Measurements from ENCODE around the gene PKLR. TPM values are rescaled to one million over a fixed set of nuclear protein-coding genes. Genes with fewer than 3 reads are reported as not detected.
A peak's percentile ranks its signal among the peaks of the same experiment; 100 is the strongest.

PKLR gene
- total RNA-seq, 1 experiment from 2014 or later: not detected

GRCh38 chr1:155253208-155253607 lies 48.0 kb downstream of the PKLR start:
- H3K36me3 ChIP-seq (ENCODE audit: control insufficient read depth, insufficient read depth, low read length): no peaks in the 10 kb centered on the region
- Mint-ChIP-seq H3K27ac (ENCODE audit: unreplicated experiment) (no peak overlapping the region), H3K4me3 (ENCODE audit: unreplicated experiment) (peak overlapping the region; percentile 92), H3K9me3 (ENCODE audit: unreplicated experiment) (no peaks in the 10 kb centered on the region), H3K4me1 (ENCODE audit: low read depth, unreplicated experiment) (peaks cover 22% of the 10 kb centered on the region), H3K27me3 (ENCODE audit: insufficient read depth, unreplicated experiment) (no peaks in the 10 kb centered on the region), H3K36me3 (ENCODE audit: insufficient read depth, unreplicated experiment) (peaks cover 15% of the 10 kb centered on the region)
- intact Hi-C loops (cut with micrococcal nuclease; ENCODE audit: unreplicated experiment): no loop called here
- no peaks in the 10 kb centered on the region for H3K9me3 ChIP-seq
- no peak overlapping the region for H3K4me3 ChIP-seq (ENCODE audit: low read depth, low read length)
- ChIA-PET CTCF (no interaction called here), POLR2A (no interaction called here)
- H3K4me1 ChIP-seq: peaks cover 4% of the 10 kb centered on the region; the same call in 1 of the 2 replicates
- TF ChIP-seq, protein P1, sequence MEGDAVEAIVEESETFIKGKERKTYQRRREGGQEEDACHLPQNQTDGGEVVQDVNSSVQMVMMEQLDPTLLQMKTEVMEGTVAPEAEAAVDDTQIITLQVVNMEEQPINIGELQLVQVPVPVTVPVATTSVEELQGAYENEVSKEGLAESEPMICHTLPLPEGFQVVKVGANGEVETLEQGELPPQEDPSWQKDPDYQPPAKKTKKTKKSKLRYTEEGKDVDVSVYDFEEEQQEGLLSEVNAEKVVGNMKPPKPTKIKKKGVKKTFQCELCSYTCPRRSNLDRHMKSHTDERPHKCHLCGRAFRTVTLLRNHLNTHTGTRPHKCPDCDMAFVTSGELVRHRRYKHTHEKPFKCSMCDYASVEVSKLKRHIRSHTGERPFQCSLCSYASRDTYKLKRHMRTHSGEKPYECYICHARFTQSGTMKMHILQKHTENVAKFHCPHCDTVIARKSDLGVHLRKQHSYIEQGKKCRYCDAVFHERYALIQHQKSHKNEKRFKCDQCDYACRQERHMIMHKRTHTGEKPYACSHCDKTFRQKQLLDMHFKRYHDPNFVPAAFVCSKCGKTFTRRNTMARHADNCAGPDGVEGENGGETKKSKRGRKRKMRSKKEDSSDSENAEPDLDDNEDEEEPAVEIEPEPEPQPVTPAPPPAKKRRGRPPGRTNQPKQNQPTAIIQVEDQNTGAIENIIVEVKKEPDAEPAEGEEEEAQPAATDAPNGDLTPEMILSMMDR (IDR thresholded peaks at IDR 0.05; ENCODE audit: insufficient read depth in 1 of 2, low read depth in 1 of 2, low read length in 1 of 2, severe bottlenecking in 1 of 2, unreplicated experiment in 1 of 2): no peak
- DNase-seq: no peak
- no peaks in the 10 kb centered on the region for H3K27me3 ChIP-seq (replicated peaks; ENCODE audit: control insufficient read depth, insufficient read depth, low read length)
- BruUV-seq (replicated peaks): no TSS peak

DNA sequence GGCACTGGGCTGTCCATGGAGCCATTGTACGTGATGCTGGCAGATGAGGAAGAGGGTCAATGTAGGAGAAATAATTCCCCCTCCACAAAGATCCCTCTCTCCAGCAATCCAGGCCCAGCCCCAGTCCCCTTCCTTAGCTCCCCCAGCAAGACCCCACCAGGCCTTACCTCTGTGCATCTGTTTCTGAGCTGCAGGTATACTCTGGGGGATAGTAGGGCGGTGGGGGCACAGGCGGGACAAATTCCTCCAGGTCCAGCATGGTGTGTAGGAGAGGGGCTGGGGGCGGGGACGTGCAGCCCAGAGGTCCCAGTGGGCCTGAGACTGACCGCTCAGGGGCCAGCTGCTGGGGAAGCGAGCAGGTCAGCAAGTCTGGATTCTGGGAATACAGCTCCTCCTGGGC lies 49.7 kb downstream of the PKLR start:
- no peak overlapping the region for H3K27ac Mint-ChIP-seq (ENCODE audit: unreplicated experiment)
- H3K4me1 ChIP-seq: peaks cover 4% of the 10 kb centered on the region; the same call in 1 of the 2 replicates
- no TSS peak for BruUV-seq (replicated peaks)
- no peaks in the 10 kb centered on the region for H3K9me3 ChIP-seq
- H3K4me3 ChIP-seq (ENCODE audit: low read depth, low read length): no peak overlapping the region
- intact Hi-C loops (cut with micrococcal nuclease; ENCODE audit: unreplicated experiment): loop anchor here (2.0 kb wide), 1 partner anchor 341 kb away; no protein-coding TSS in a partner anchor
- no peaks in the 10 kb centered on the region for H3K27me3 ChIP-seq (replicated peaks; ENCODE audit: control insufficient read depth, insufficient read depth, low read length)
- H3K9me3 Mint-ChIP-seq (ENCODE audit: unreplicated experiment): no peaks in the 10 kb centered on the region
- DNase-seq: no peak
- ChIA-PET POLR2A (interaction anchor here (0.5 kb wide), 1 partner anchor 93 kb away, joined by 5 read pairs; no protein-coding TSS in a partner anchor), CTCF (interaction anchor here (0.6 to 3.3 kb wide), 18 partner anchors 10 to 732 kb away, joined by 3 to 34 read pairs (median 5); partner anchors contain the start of genes CLK2, FDPS, HCN3 and MTX1)
- peaks cover 6% of the 10 kb centered on the region for H3K36me3 Mint-ChIP-seq (ENCODE audit: insufficient read depth, unreplicated experiment)
- TF ChIP-seq, protein P1 (IDR thresholded peaks at IDR 0.05; ENCODE audit: insufficient read depth in 1 of 2, low read depth in 1 of 2, low read length in 1 of 2, severe bottlenecking in 1 of 2, unreplicated experiment in 1 of 2): no peak
- no peaks in the 10 kb centered on the region for H3K27me3 Mint-ChIP-seq (ENCODE audit: insufficient read depth, unreplicated experiment)
- H3K36me3 ChIP-seq (ENCODE audit: control insufficient read depth, insufficient read depth, low read length): no peaks in the 10 kb centered on the region
- H3K4me1 Mint-ChIP-seq (ENCODE audit: low read depth, unreplicated experiment): peaks cover 22% of the 10 kb centered on the region
- no peak overlapping the region for H3K4me3 Mint-ChIP-seq (ENCODE audit: unreplicated experiment)

GRCh38 chr1:155250633-155251449 lies 50.4 kb downstream of the PKLR start:
- BruUV-seq (replicated peaks): no TSS peak
- POLR2A ChIA-PET: interaction anchor here (0.5 to 0.7 kb wide), 2 partner anchors 11 to 94 kb away, joined by 4 to 5 read pairs; partner anchors contain the start of gene SCAMP3
- Mint-ChIP-seq H3K4me3 (ENCODE audit: unreplicated experiment) (no peak overlapping the region), H3K27me3 (ENCODE audit: insufficient read depth, unreplicated experiment) (no peaks in the 10 kb centered on the region), H3K9me3 (ENCODE audit: unreplicated experiment) (no peaks in the 10 kb centered on the region), H3K27ac (ENCODE audit: unreplicated experiment) (peak overlapping the region; percentile 7), H3K4me1 (ENCODE audit: low read depth, unreplicated experiment) (peaks cover 22% of the 10 kb centered on the region), H3K36me3 (ENCODE audit: insufficient read depth, unreplicated experiment) (peaks cover 6% of the 10 kb centered on the region)
- no peaks in the 10 kb centered on the region for H3K27me3 ChIP-seq (replicated peaks; ENCODE audit: control insufficient read depth, insufficient read depth, low read length)
- CTCF ChIA-PET: interaction anchor here (0.7 to 3.3 kb wide), 18 partner anchors 10 to 732 kb away, joined by 3 to 34 read pairs (median 6); partner anchors contain the start of genes CLK2, FDPS, HCN3 and MTX1
- H3K36me3 ChIP-seq (ENCODE audit: control insufficient read depth, insufficient read depth, low read length): no peaks in the 10 kb centered on the region
- H3K9me3 ChIP-seq: no peaks in the 10 kb centered on the region
- peak; percentile 92 to 95 for DNase-seq
- H3K4me1 ChIP-seq: peaks cover 4% of the 10 kb centered on the region; the same call in 1 of the 2 replicates
- H3K4me3 ChIP-seq (ENCODE audit: low read depth, low read length): no peak overlapping the region
- TF ChIP-seq, protein P1 (IDR thresholded peaks at IDR 0.05; ENCODE audit: insufficient read depth in 1 of 2, low read depth in 1 of 2, low read length in 1 of 2, severe bottlenecking in 1 of 2, unreplicated experiment in 1 of 2): peak; percentile 97 to 99
- intact Hi-C loops (cut with micrococcal nuclease; ENCODE audit: unreplicated experiment): loop anchor here (1.0 to 2.0 kb wide), 4 partner anchors 22 to 342 kb away; partner anchors contain the start of gene CLK2

Data from Caco-2 (cell line).